HFF-Myc (cell line): ENCODE results near the gene TECTB.

Source experiments
- DNase-seq: peaks from one replicate; pipeline ENCODE4 v3.0.0-alpha.2; 2011; ENCODE audit warnings: low read depth; ENCODE audit errors: extremely low read depth
- H3K4me3 ChIP-seq: replicated peaks from 2 replicates; pipeline ENCODE4 v1.5.1; 2011; ENCODE audit warnings: low read depth, mild to moderate bottlenecking, control low read depth, low read length
- TF ChIP-seq, protein P1 (sequence below): IDR thresholded peaks from 2 replicates; pipeline ENCODE4 v1.5.1; 2012; ENCODE audit warnings: mild to moderate bottlenecking, low read depth, low read length, control low read depth; ENCODE audit errors: missing control alignments

The TECTB gene

GRCh38 chr10:112241651-112242341 lies 41.4 kb upstream of the TECTB start:
- TF ChIP-seq, protein P1, sequence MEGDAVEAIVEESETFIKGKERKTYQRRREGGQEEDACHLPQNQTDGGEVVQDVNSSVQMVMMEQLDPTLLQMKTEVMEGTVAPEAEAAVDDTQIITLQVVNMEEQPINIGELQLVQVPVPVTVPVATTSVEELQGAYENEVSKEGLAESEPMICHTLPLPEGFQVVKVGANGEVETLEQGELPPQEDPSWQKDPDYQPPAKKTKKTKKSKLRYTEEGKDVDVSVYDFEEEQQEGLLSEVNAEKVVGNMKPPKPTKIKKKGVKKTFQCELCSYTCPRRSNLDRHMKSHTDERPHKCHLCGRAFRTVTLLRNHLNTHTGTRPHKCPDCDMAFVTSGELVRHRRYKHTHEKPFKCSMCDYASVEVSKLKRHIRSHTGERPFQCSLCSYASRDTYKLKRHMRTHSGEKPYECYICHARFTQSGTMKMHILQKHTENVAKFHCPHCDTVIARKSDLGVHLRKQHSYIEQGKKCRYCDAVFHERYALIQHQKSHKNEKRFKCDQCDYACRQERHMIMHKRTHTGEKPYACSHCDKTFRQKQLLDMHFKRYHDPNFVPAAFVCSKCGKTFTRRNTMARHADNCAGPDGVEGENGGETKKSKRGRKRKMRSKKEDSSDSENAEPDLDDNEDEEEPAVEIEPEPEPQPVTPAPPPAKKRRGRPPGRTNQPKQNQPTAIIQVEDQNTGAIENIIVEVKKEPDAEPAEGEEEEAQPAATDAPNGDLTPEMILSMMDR = no peak
- H3K4me3 ChIP-seq = no peak overlapping the region
- DNase-seq = no peak

GRCh38 chr10:112242769-112243168 lies 40.4 kb upstream of the TECTB start:
- TF ChIP-seq, protein P1 = no peak
- H3K4me3 ChIP-seq = no peak overlapping the region
- DNase-seq = no peak

DNA sequence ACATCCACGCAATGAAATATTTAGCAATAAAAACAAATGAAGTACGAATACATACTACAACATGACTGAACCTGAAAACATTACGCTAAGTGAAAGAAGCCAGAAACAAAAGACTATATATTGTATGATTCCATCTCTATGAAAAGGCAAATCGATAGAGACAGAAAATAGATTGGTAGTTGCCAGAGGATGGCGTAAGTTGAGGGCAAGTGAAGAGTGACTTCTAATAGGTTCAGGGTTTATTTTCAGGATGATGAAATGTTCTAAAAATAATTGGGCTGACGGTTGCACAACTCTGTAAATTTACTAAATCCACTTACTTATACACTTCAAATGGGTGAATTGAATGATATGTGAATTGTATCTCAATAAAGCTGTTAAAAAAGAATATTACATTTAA lies 39.5 kb upstream of the TECTB start:
- no peak for DNase-seq
- TF ChIP-seq, protein P1 = no peak
- H3K4me3 ChIP-seq = no peak overlapping the region

GRCh38 chr10:112244197-112244596 lies 39.0 kb upstream of the TECTB start:
- TF ChIP-seq, protein P1 = no peak
- DNase-seq = no peak
- H3K4me3 ChIP-seq = no peak overlapping the region

- no peak overlapping the region for H3K4me3 ChIP-seq
- DNase-seq = no peak
- TF ChIP-seq, protein P1 = no peak
Measured at GRCh38 chr10:112247791-112248190, 35.4 kb upstream of the TECTB start.

GRCh38 chr10:112248584-112249295 lies 34.5 kb upstream of the TECTB start:
- H3K4me3 ChIP-seq = no peak overlapping the region
- TF ChIP-seq, protein P1 = no peak
- DNase-seq = no peak

DNA sequence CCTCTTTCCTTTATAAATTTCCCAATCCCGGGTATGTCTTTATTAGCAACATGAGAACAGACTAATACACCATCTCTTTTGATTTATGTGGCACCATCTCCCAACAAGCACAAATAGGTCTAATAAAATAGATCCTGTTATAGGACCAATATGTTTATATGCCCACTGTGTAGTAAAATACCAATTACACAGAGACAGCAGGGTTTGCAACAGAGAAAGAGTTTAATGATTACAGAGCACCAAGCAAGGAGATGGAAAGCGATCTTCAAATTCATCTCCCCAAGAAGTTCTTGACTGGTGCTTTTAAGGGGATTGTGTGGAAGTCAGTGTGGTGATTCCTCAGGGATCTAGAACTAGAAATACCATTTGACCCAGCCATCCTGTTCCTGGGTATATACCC lies 33.5 kb upstream of the TECTB start:
- no peak for DNase-seq
- no peak overlapping the region for H3K4me3 ChIP-seq
- TF ChIP-seq, protein P1 = no peak
